GM19438 (cell line): ENCODE results near the gene TGFBR3L.
"Not testable (repeated sequence)": the region's sequence is repeated elsewhere in the genome, so short reads cannot be mapped to it uniquely, and the experiment has no call there.

ENCODE experiments used
- ATAC-seq: cut with Tn5 transposase; IDR thresholded peaks from one replicate; pipeline ENCODE4 v1.9.1; 2021; ENCODE audit warnings: low read depth; ENCODE audit not compliant: unreplicated experiment

The TGFBR3L gene

GRCh38 chr19:7879111-7879807, 35.4 kb upstream of the TGFBR3L start:
- no peak for ATAC-seq

GRCh38 chr19:7879836-7880235, 34.8 kb upstream of the TGFBR3L start:
- no peak for ATAC-seq

GRCh38 chr19:7881910-7882309, 32.7 kb upstream of the TGFBR3L start:
- ATAC-seq: no peak

GRCh38 chr19:7883105-7883504, 31.5 kb upstream of the TGFBR3L start:
- ATAC-seq: no peak

GRCh38 chr19:7883796-7884570, 30.6 kb upstream of the TGFBR3L start:
- ATAC-seq: no peak

- ATAC-seq: no peak
Observed at GRCh38 chr19:7885818-7886217, 28.8 kb upstream of the TGFBR3L start.

- ATAC-seq: no peak
Observed at GRCh38 chr19:7887408-7888144, 27.1 kb upstream of the TGFBR3L start.

GRCh38 chr19:7888145-7888825, 26.3 kb upstream of the TGFBR3L start, which contains the start of gene LRRC8E:
TSS of gene LRRC8E (plus strand) at chr19:7888510. CDS start at chr19:7895604, 7,094 bp downstream.
- no peak for ATAC-seq

- ATAC-seq: no peak
Observed at GRCh38 chr19:7888826-7889217, 25.8 kb upstream of the TGFBR3L start.

GRCh38 chr19:7893362-7894101, 21.1 kb upstream of the TGFBR3L start:
- ATAC-seq: not testable (repeated sequence)

- no peak for ATAC-seq
Observed at GRCh38 chr19:7894612-7895309, 19.9 kb upstream of the TGFBR3L start.

- no peak for ATAC-seq
Observed at GRCh38 chr19:7895565-7895964, 19.1 kb upstream of the TGFBR3L start.

GRCh38 chr19:7897292-7897691, 17.3 kb upstream of the TGFBR3L start:
- ATAC-seq: no peak

GRCh38 chr19:7898967-7899366, 15.7 kb upstream of the TGFBR3L start:
- no peak for ATAC-seq

GRCh38 chr19:7899751-7900378, 14.8 kb upstream of the TGFBR3L start:
- no peak for ATAC-seq

GRCh38 chr19:7900401-7900870, 14.2 kb upstream of the TGFBR3L start:
- no peak for ATAC-seq

GRCh38 chr19:7900931-7901330, 13.7 kb upstream of the TGFBR3L start:
- ATAC-seq: no peak

- no peak for ATAC-seq
Observed at GRCh38 chr19:7901337-7901736, 13.3 kb upstream of the TGFBR3L start.

GRCh38 chr19:7902796-7903243, 11.8 kb upstream of the TGFBR3L start:
- ATAC-seq: no peak
